Liver (tissue), 3 donors: Measurements from ENCODE around the gene RNF217.

ENCODE experiments used
- EGR1 ChIP-seq, 2 donors: IDR thresholded peaks; 2 replicates each; pipeline ENCODE4 v1.6.1; 2016 to 2018; ENCODE audit warnings: antibody characterized with exemption in 2 of 2, low read depth in 2 of 2
- FOXA1 ChIP-seq: IDR thresholded peaks from 2 replicates; pipeline ENCODE4 v1.6.1; 2016; ENCODE audit warnings: antibody characterized with exemption
- GABPA ChIP-seq, 2 donors: IDR thresholded peaks in 1 of 2; conservative IDR thresholded peaks in 1 of 2; 2 replicates each; pipeline ENCODE4 v1.6.1; 2016; ENCODE audit warnings: antibody characterized with exemption in 2 of 2, mild to moderate bottlenecking in 1 of 2, moderate library complexity in 1 of 2
- RAD21 ChIP-seq, 2 donors: IDR thresholded peaks; 2 replicates each; pipeline ENCODE4 v1.6.1; 2016; ENCODE audit warnings: antibody characterized with exemption in 2 of 2, mild to moderate bottlenecking in 2 of 2
- SP1 ChIP-seq: IDR thresholded peaks from 2 replicates; pipeline ENCODE4 v1.6.1; 2018; ENCODE audit warnings: antibody characterized with exemption, mild to moderate bottlenecking
- TAF1 ChIP-seq: conservative IDR thresholded peaks from 2 replicates; pipeline ENCODE4 v1.6.1; 2016; ENCODE audit warnings: antibody characterized with exemption, mild to moderate bottlenecking
- YY1 ChIP-seq: IDR thresholded peaks from 2 replicates; pipeline ENCODE4 v1.6.1; 2016; ENCODE audit warnings: antibody characterized with exemption, mild to moderate bottlenecking
- TF ChIP-seq, protein P1 (sequence below): fragments of 150-350 bp; IDR thresholded peaks from 2 replicates; pipeline ENCODE4 v1.5.1; 2017; ENCODE audit warnings: improper control_type of control experiment, low read depth, low read length; ENCODE audit not compliant: missing input control
- TF ChIP-seq, protein P2 (sequence below): IDR thresholded peaks from 2 replicates; pipeline ENCODE4 v1.6.1; 2016; ENCODE audit warnings: antibody characterized with exemption, mild to moderate bottlenecking
- TF ChIP-seq, protein P3 (sequence below): IDR thresholded peaks from 2 replicates; pipeline ENCODE4 v1.6.1; 2016; ENCODE audit warnings: antibody characterized with exemption
- TF ChIP-seq, protein P4 (sequence below): IDR thresholded peaks from 2 replicates; pipeline ENCODE4 v1.6.1; 2016; ENCODE audit warnings: antibody characterized with exemption
- donor health status: healthy.
- donor health status: healthy.

DNA sequence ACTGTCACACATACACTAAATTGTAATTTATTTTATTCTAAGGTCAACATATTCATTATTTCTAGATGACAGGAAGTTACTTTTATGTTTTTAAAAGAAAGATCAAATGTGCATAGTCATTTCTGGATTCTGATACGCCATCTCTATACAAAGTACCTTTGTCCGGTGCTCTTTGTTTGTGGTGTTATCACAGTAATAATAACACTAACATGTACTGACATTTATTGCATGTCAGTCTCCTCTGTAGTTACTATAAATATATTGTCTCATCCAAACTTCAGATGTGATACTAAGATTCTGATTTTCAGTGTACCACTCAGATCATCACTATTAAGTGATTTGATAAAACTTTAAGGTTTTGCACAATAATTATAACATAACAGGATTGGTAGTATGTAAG, 101.1 kb downstream of the RNF217 start:
- TF ChIP-seq, protein P1, sequence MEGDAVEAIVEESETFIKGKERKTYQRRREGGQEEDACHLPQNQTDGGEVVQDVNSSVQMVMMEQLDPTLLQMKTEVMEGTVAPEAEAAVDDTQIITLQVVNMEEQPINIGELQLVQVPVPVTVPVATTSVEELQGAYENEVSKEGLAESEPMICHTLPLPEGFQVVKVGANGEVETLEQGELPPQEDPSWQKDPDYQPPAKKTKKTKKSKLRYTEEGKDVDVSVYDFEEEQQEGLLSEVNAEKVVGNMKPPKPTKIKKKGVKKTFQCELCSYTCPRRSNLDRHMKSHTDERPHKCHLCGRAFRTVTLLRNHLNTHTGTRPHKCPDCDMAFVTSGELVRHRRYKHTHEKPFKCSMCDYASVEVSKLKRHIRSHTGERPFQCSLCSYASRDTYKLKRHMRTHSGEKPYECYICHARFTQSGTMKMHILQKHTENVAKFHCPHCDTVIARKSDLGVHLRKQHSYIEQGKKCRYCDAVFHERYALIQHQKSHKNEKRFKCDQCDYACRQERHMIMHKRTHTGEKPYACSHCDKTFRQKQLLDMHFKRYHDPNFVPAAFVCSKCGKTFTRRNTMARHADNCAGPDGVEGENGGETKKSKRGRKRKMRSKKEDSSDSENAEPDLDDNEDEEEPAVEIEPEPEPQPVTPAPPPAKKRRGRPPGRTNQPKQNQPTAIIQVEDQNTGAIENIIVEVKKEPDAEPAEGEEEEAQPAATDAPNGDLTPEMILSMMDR: no peak
- TF ChIP-seq YY1: no peak
- TF ChIP-seq, protein P2, sequence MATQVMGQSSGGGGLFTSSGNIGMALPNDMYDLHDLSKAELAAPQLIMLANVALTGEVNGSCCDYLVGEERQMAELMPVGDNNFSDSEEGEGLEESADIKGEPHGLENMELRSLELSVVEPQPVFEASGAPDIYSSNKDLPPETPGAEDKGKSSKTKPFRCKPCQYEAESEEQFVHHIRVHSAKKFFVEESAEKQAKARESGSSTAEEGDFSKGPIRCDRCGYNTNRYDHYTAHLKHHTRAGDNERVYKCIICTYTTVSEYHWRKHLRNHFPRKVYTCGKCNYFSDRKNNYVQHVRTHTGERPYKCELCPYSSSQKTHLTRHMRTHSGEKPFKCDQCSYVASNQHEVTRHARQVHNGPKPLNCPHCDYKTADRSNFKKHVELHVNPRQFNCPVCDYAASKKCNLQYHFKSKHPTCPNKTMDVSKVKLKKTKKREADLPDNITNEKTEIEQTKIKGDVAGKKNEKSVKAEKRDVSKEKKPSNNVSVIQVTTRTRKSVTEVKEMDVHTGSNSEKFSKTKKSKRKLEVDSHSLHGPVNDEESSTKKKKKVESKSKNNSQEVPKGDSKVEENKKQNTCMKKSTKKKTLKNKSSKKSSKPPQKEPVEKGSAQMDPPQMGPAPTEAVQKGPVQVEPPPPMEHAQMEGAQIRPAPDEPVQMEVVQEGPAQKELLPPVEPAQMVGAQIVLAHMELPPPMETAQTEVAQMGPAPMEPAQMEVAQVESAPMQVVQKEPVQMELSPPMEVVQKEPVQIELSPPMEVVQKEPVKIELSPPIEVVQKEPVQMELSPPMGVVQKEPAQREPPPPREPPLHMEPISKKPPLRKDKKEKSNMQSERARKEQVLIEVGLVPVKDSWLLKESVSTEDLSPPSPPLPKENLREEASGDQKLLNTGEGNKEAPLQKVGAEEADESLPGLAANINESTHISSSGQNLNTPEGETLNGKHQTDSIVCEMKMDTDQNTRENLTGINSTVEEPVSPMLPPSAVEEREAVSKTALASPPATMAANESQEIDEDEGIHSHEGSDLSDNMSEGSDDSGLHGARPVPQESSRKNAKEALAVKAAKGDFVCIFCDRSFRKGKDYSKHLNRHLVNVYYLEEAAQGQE: no peak
- TF ChIP-seq, protein P3, sequence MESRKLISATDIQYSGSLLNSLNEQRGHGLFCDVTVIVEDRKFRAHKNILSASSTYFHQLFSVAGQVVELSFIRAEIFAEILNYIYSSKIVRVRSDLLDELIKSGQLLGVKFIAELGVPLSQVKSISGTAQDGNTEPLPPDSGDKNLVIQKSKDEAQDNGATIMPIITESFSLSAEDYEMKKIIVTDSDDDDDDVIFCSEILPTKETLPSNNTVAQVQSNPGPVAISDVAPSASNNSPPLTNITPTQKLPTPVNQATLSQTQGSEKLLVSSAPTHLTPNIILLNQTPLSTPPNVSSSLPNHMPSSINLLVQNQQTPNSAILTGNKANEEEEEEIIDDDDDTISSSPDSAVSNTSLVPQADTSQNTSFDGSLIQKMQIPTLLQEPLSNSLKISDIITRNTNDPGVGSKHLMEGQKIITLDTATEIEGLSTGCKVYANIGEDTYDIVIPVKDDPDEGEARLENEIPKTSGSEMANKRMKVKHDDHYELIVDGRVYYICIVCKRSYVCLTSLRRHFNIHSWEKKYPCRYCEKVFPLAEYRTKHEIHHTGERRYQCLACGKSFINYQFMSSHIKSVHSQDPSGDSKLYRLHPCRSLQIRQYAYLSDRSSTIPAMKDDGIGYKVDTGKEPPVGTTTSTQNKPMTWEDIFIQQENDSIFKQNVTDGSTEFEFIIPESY: no peak
- TF ChIP-seq SP1: no peak
- no peak for TF ChIP-seq FOXA1
- TF ChIP-seq, protein P4, sequence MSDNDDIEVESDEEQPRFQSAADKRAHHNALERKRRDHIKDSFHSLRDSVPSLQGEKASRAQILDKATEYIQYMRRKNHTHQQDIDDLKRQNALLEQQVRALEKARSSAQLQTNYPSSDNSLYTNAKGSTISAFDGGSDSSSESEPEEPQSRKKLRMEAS: no peak
- TF ChIP-seq EGR1 (IDR thresholded peaks at IDR 0.05; ENCODE audit: low read depth in 2 of 2): no peak
- TF ChIP-seq TAF1: no peak
- no peak for TF ChIP-seq GABPA (IDR thresholded peaks at IDR 0.05 in 1 of 2, conservative IDR thresholded peaks at IDR 0.05 in 1 of 2)
- no peak for TF ChIP-seq RAD21 (IDR thresholded peaks at IDR 0.05)
